Measurements from ENCODE around the gene C10orf120.
A peak's percentile ranks its signal among the peaks of the same experiment; 100 is the strongest.

Gene C10orf120

DNA sequence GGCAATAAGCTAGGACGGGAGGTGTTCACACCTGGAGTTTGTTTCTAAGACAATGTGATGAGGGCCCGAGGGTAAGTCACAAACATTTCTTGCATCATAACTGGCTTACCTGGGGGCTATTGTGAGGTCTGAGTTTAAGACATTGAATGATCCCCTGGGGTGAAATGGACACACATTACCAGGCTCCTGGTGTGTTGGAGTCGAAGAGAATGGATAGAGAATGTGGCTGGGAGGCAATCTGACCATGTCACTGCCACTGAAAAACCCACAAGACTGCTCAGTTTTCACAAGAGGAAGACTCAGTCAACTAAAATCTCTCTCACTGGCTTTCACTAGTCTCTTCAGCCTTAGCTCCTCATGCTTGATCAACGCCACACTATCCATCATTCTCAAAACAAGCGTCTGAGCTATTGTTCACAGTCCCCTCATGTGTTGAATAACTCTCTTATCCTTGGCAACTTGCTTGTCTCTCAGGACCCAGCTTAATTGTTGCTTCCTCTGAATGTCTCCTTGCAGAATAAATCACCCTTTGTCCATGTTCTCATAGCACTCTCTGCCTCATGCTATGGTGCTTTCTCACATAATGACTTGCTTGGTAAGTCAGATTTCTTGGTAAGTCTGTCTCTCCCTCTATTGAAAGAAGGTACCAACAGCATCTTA is at the start of gene C10orf120:
Gene C10orf120, minus strand, starts transcription at position 51 of the 660 bp plus-strand sequence. CDS start 56 bp downstream, outside the sequence.
- DNase-seq = no peak

GRCh38 chr10:122748496-122748895 is 48.9 kb upstream of the C10orf120 start:
- no peak for DNase-seq

DNA sequence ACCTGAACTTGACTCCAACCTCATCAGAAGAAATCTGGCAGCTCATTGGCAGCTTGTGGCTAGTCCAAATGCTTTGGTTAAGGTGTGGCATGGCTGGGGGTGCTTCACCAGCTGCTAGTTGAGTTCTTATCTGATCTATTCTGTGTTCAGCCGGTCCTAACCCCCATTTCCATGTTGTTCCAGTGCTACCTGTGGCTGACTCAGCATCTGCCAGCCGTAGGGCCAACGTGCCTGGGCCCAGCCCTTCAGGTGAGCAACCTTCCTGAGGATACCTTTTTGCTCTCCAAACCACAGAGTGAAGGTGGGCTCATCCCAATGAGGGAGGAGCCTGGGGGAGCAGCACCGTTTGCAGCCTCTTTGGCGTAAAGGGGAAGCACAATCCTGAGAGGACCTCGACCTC is 46.8 kb upstream of the C10orf120 start:
- DNase-seq = no peak

DNA sequence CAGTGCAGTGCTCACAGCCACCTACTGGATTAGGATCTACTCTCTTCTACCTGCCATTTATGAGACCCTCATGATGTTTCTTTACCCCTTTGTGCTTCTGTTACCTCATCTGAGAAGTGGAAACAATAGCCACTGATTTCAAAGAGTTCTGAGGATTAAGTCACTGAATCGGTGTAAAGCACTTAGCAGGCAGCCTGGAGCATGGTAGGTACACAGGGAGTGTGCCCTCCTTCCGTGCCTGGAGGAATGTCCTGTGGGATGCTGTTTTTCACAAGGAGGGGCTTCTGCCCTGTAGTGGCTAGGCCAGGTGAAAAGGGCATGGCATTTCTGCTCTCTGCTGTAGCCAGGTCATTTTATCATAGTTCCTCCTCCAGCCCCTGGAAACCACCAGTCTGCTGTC is 44.6 kb upstream of the C10orf120 start:
- no peak for DNase-seq

DNA sequence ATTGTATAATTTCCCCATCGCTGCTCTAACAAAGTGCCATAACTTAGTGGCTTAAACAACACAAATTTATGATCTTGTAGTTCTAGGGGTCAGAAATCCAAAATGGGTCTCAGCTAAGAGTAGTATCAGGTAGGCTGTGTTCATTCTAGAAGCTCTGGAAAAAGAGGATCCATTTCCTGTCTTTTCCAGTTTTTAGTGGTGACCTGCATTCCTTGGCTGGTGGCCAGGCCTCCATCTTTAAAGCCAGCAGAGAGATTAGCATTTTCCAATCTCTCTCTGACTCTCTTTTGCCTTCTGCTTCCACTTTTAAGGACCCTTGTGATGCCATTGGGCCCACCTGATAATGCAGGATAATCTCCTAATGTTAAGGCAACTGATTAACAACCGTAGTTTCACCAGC is 41.0 kb upstream of the C10orf120 start:
- DNase-seq = no peak

DNA sequence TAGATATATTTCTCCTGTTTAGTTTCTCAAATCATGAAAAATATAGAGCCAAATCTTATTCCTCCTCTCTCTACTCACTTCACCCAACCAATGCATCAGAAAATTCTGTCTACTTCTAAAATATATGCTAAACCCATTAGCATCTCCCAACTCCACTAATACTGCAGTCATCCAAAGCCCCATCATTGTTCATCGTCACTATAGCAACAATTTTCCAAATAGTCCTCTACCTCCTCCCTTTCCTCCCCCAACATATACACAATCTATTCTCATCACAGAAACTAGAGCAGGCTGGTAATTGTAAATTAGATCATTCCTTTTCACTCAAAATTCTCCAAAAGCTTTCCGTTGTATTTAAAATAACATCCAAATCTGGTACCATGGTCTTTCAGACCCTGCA is 38.4 kb upstream of the C10orf120 start:
- no peak for DNase-seq

GRCh38 chr10:122733931-122734665 is 34.5 kb upstream of the C10orf120 start:
- DNase-seq = no peak

DNA sequence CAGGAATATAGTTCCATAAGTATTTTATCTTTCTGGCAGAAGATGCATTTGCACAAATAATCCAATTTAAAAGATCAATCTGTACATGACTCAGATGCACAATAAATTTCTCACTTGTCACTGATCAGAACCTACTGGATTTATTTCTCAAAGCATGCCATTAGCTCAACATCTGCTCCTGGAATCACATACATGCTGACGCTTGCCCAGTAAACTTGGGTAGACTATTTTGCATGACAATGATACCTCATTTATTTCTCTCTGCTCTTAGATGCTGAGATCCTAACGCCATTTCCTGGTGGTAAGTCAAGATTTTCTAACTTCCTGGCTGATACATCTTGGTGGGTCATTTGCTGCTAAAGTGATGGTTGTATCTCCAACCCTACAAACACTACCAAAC is 33.8 kb upstream of the C10orf120 start:
- no peak for DNase-seq

- no peak for DNase-seq
These were observed 30.6 kb upstream of the C10orf120 start for GRCh38 chr10:122730238-122730637.

DNA sequence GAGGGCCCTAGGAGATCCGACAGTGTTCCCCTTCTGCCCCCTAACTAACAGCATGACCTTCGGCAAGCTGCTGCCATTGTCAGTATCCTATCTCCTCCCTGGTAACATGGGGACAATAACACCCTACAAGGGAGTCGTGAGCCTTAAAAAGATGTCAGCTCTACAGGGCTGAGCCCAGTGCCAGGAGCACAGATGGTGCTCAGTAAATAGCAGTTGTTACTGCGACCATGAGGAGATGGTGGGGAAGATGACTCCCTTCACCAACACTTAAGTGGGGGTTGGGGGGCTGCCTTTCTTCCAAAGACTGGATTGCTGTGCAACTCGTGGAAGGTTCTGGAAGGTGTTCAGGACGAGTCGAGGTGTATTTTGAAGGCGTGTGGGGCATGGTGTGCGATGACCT is 29.5 kb upstream of the C10orf120 start:
- no peak for DNase-seq

DNA sequence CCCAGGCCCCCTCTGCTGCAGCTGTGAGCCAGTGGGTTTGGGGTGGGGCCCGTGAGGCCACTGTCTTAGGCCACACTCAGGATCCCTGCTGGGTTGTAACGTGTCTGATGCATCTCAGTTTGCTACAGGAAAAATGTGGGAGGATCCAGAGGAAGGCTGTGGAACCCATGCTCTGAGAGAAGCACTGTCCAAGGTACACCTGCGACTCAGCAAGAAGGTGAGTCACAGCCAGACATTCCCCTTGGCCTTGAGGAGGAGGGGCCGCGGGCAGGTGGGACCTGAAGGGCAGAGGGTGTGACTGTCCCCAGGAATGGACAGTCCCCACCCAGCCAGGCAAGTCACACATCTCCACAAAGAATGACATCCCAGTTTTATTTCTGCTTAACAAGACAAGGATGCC is 27.8 kb upstream of the C10orf120 start:
- DNase-seq = no peak

DNA sequence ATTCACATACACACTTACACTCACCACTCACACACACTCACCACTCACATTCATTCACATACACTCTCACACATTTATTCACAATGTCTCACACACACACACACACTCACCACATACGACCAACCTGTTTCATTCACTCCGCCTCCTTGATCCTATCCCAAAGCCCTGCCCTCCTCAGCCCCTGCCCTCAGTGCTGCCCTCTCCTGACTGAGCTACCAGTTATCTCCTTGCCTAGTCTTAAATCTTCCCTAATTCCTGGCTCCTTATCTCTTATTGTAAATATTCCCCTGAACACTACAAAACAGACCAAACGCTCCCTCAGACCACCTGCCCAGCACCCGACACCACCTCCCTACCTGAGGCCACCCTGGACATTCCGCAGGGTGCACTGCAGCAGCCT is 26.1 kb upstream of the C10orf120 start:
- no peak for DNase-seq

GRCh38 chr10:122725006-122725405 is 25.4 kb upstream of the C10orf120 start:
- no peak for DNase-seq

GRCh38 chr10:122721111-122721510 is 21.5 kb upstream of the C10orf120 start:
- DNase-seq = no peak

GRCh38 chr10:122716025-122716424 is 16.4 kb upstream of the C10orf120 start:
- no peak for DNase-seq

DNA sequence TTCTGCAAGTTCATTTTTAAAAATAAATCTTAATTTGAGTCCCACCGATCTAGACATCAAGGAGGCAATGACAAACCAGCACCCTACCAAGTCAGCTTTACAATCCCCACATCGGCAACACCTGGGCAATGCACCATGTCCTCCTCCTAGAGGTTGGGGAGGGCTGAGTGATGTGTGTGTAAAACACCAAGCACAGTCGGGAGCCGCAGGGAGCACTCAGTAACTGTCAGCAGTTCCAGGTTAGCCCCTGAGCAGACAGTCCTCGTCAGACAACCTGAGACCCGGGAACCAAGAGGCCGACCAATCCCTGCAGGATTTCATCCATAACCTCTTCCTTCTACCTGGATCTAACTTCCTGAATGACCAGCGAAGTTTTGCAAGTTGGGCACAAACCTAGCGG is 15.9 kb upstream of the C10orf120 start:
- no peak for DNase-seq

- no peak for DNase-seq
These were observed 13.6 kb upstream of the C10orf120 start for GRCh38 chr10:122713091-122713885.

DNA sequence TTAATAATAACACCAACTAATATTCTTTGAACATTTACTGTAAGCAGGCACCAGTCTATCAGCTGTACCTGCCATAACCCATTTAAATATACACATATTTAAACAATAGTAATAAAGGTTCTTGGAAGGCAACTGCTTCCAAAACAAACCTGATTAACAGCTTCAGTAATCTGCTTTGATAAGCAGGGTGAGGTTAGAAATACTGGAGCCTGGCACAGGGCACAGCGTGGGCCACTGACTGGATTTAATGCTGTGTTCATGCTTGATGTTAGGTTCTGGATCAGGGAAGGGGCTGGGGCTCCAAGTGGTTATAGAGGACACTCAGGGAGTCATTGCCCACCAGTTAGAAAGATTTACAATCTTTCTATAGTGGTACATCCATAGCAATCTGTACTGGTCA is 10.9 kb upstream of the C10orf120 start:
- DNase-seq = no peak

DNA sequence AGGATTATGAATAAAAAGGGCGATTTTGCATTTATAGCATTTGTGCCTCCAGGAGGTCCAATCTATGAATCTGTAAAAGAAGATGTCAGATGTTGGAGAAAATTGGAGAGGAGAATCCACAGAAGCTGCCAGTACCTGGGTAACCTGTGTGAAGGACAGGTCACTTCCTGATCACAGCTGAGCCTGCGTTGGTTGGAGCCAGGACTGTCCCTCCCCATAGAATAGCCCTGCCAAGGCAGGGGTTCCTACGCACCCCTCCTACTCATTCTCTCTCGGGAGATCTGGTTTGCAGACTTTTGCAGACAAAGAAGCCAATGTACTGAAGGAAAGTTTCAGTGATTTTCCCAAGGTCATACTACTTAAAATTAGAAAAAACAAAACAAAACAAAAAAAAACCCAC is 10.3 kb upstream of the C10orf120 start:
- no peak for DNase-seq

DNA sequence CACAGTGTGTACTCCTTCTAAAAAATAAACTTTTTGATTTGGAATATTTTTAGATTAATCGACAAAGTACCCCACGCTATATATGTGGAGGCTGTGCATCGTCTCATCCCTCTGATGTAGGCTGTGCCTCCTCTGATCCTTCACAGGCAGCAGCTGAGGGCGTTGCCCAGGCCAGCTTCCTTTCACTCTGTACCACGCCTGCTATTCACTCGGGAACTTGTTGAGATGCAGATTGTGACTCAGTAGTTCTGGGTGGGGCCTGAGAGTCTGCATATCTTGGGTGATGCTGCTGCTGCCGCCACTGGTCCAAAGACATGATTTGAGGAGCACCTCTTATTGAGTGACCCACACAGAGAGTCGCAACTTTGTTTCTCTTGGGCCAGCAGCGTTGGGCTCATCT is 7.9 kb upstream of the C10orf120 start:
- no peak for DNase-seq

DNA sequence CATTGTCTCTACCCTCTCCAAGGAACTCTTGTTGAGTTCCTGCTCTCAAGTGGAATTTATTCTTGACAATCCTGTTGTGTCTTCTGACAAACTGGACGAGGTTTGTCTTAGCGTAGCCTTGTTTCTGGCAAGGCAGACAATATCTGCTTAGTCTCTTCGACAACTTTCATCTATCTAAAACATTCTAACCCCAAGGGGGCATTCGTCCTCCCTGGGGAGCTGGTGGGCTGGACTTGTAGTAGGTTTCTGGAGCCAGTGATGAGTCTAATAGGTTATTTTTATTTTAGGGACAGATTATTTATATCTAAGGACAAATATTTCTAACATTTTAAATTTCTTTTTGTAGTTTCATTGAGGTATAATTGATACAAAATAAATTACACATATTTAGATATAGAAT is 7.3 kb upstream of the C10orf120 start:
- DNase-seq = no peak

- no peak for DNase-seq
These were observed 6.8 kb upstream of the C10orf120 start for GRCh38 chr10:122706467-122706866.

GRCh38 chr10:122703483-122704448 is 4.1 kb upstream of the C10orf120 start:
- peak; percentile 9 for DNase-seq

Data from amniotic stem cell (primary cell).